GM19238 (cell line): ENCODE results near the gene CDH13.

ENCODE experiments used
- DNase-seq: peaks from one replicate; pipeline ENCODE4 v3.0.0; 2011; ENCODE audit warnings: low spot score; ENCODE audit not compliant: insufficient read length

Gene CDH13

DNA sequence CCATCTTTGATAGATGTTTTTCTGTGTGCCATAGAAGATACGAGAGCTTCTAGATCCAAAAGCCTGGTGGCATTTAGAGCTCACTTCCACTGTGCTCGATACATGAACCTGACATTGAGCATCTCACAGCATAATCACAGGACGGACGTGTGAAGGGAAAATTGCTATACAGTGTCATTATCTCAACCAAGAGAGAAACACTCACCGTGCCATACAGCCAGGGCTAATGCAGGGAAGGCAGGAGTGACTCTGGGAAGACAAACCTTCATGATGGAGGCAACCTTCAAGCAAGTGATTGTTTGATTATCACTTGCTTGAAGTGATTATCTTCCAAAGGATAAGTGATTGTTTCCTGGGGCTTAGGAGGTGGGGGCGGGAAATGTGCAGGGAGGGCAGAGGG lies 962.8 kb downstream of the CDH13 start:
- DNase-seq, result no peak

GRCh38 chr16:83592778-83593177 lies 966.0 kb downstream of the CDH13 start:
- no peak for DNase-seq

DNA sequence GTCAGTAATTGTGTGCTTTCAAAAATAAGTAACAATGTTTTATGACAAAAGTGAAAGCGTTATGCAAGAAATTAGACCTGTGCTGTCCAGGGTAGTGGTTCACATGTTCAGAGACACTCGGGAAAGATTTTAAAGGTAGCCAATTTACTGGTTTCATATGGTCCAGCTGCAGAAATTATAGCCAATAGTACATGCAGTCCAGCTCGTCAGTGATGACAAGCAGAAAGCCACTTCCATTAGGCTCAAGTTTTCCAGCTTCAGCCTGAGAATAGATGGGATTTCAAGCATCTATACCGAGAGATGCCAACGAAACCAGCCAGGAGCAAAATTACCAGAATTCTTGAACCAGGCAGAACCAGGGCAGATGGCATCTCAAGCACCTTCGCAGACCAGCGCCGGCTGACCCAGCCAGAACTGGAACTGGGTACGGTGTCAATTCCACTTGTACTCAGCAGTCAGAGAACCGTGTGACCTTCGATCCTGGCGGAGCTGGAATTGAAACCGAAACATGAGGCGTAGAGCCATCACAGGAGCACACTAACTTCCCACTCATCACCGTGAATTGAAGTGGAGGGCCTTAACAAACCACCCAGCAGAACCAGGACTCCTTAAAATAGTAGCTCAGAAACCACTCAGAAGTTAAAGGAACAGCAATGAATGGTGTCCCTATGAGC lies 973.2 kb downstream of the CDH13 start:
- DNase-seq, result no peak

DNA sequence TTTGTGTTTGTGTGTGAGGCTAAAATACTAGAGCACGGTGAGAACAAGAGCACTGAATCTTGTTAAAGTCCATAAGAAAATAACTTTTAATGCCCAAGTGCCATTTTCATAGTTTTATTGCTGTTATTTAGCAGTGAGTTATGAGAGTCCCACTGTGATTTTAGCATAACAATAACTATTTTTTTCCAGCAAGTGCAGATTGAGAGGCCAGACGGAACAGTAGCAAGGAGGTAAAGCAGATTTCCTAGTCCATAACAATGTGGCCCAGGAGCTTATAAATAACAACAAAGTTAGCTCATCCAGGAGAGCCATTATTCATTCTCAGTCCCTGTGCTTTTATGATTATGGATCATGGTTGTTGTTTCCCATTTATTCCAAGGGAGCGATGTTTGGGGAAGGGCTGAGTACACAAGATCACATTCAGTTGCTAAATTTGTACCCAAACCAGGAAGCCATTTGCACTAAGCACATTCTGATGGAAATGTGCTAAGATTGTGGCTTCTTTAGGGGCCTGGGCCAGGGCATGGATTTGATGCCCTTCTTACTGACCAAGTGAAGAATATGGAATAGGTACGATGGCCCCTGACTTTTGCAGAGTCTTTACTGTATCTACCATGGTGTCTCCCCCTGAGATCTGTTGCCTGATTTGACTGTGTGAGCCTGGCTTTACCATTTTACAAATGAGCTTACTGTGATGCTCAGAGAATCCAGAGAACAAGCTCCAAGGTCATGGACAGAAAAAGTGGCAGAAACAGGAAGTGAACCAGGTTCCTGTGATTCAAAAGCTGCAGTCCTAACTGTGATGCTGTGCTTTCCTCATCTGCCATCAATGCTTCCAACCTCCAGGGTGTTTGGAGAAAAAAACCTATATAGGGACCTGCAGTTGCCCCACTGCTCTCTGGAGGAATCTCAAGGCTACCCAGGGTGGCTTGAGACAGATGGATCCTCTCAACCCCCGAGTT lies 976.3 kb downstream of the CDH13 start:
- DNase-seq, result no peak

DNA sequence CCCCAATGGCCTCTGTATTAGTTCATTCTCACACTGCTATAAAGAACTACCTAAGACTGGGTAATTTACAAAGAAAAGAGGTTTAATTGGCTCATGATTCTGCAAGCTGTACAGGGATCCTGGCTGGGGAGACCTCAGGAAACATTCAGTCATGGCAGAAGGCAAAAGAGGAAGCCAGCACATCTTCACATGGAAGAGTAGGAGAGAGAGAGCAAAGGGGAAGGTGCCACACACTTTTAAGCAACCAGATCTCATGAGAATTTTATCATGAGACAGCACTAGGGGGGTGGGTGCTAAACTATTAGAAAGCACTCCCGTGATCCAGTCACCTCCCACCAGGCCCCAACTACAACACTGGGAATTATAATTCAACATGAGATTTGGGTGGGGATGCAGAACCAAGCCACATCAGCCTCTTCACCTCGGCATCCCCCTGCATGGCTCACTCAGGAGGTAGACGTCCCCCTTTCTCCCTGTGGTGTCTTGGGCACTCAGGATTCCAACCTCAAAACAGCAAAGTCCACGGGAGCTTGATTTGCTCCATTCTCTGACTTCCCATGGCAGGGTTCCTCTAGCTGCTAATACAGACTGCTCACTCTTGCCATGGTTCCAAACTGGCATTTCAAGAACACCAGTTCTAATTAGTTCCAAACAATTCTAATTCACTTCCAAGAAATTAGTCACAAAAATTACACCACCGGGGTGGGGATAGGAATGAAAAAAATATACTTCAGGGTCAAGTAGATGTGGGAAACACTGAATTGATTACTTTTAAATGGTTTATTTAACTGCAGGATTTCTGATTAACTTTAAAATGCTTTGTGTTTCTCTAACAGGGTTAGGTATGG lies 977.2 kb downstream of the CDH13 start:
- DNase-seq, result no peak

GRCh38 chr16:83606486-83607030 lies 979.8 kb downstream of the CDH13 start:
- no peak for DNase-seq

- DNase-seq, result no peak
Observed at GRCh38 chr16:83609178-83609577, 982.4 kb downstream of the CDH13 start.

GRCh38 chr16:83615141-83615952 lies 988.6 kb downstream of the CDH13 start:
- no peak for DNase-seq

GRCh38 chr16:83615953-83616350 lies 989.2 kb downstream of the CDH13 start:
- no peak for DNase-seq

GRCh38 chr16:83619381-83620150 lies 992.8 kb downstream of the CDH13 start:
- no peak for DNase-seq

DNA sequence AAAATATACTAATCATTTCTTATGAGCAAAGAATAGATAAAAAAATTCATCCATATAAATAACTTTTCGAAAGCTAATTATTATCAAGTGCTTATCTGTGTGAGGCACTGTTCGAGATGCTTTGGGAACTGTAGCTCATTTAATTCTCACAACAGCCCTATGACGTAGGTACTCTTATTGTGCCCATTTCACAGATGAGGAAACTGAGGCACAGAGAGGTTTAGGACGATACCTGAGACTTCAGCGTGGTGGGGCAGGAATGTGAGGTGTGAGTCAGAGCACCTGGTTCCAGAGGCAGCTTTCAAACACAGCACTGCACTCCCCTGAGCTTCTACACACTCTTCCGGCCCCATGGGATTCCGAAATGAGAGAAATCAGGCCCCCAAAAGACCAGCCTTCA lies 995.2 kb downstream of the CDH13 start:
- no peak for DNase-seq

- DNase-seq, result no peak
Observed at GRCh38 chr16:83623091-83623730, 996.4 kb downstream of the CDH13 start.

- no peak for DNase-seq
Observed at GRCh38 chr16:83623892-83624291, 997.1 kb downstream of the CDH13 start.

- DNase-seq, result no peak
Observed at GRCh38 chr16:83624429-83625120, 997.8 kb downstream of the CDH13 start.

DNA sequence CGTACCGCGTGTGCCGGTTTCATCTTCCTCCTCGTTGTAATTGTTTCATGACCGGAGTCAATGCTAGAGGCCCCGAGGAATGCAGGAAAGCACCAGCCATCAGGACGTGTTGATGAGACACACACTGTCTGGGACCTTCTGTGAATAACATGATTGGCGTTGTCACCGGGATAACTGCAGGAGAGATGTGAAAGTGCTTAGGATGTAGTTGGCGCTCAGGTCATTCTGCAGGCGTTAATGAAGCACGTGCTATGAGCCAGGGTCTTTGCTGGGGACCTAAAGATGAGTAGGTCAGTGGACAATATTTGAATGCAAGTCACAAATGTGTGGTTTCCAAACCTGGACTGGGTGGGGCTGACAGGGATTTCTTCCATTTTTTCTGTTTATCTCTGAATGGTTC lies 999.4 kb downstream of the CDH13 start:
- no peak for DNase-seq

- no peak for DNase-seq
Observed at GRCh38 chr16:83626676-83627075, 999.9 kb downstream of the CDH13 start.

DNA sequence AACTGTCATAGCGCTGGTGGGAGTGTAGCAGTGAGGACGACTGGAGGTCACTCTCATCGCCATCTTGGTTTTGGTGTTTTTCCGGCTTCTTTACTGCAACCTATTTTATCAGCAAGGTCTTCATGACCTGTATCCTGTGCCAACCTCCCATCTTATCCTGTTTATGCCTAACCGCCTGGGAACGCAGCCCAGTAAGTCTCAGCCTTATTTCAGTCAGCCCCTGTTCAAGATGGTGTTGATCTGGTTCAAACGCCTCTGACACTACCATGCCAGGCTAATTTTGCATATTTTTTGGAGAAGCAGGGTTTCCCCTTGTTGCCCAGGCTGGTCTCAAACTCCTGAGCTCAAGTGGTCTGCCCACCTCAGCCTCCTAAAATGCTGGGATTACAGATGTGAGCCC lies 1001.2 kb downstream of the CDH13 start:
- no peak for DNase-seq

DNA sequence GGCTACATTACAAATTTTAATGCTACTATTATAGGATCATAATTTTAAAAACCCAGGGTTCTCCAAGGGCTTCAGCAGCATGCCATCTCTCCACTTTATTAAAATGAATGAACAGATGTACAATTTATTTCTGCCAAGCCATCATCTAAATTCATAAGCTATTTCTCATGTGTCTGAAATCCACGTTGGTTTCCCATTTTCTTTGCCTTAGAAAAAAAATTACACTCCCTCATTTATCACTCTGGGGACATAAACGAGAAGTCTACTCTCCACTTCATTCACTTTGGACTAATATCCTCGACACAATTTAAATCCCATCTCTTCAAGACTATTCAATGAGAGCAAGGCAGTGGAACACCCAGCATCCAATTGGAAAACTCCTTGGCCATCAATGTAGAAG lies 1002.7 kb downstream of the CDH13 start:
- DNase-seq, result no peak

GRCh38 chr16:83629836-83630235 lies 1003.1 kb downstream of the CDH13 start:
- DNase-seq, result no peak
